SIG-M5 (cell line): ENCODE data around the gene NDUFA3.

ENCODE experiments used
- DNase-seq: peaks from one replicate; lab custom pipeline; 2025; lab: John Stamatoyannopoulos, UW

NDUFA3 gene

DNA sequence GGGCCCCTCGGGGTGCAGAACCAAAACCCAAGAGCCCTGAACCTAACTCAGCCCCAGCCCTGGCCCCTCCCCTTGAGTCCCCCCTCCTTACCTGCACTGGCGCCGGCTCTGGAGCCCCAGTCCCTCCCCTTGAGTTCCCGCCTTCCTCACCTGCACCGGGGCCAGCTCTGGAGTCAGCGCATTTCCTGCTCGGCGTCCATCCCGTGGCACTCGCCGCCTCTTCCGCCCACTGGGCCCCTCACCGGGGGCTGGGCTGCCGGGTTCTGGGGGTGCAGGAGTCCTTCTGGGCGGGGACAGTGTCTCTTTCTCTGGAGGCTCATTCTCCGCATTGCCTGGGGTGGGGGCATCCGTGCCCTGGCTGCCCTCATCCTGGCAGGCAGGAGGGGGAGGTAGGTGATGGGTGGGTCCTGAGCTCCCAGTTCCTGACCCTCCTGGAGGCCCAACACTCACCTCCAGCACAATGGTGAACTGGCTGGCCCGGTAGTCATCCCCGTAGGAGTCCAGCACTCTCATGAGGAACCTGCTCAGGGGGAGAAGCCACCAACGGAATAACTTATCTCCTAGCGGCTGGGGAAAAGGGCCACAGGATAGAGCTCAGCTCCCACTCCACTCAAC is 5.3 kb downstream of the NDUFA3 start:
- DNase-seq = no peak

DNA sequence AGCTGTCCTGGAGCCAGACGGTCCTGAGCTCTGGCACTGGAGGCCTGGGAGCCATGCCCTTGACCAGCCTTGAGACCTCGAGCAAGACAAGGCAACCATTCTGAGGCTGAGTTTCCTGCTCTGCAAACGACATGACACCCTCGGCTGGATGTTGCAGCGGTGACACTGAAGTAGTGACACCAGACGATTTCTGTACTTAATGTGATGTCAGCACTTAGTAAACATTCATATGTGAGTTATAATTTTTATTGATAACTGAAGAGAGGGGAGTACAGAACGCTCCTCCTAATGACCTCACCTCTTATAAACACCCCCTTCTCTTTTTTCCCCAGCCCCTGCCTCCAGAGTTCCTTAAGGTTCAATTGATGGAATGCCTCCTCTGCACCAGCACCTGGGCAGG is 5.8 kb downstream of the NDUFA3 start:
- no peak for DNase-seq

DNA sequence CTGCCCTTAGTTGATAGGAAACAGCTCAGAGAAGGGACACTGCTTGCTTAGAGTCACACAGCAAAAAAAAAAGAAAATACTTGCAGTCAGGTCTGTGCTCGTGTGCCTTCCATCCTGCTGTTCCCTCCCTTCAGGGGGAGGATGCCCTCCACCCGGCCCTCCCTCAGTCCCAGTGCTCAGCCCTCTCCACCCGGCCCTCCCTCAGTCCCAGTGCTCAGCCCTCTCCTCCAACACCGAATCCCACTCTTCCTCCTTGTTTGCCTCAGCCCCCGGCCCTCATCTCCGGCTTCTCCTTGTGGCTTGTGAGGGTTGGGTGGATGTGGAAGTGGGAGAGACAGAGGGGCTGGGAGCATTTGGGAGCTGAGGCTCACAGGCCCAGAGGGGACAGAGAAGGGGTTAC is 7.0 kb downstream of the NDUFA3 start:
- no peak for DNase-seq

DNA sequence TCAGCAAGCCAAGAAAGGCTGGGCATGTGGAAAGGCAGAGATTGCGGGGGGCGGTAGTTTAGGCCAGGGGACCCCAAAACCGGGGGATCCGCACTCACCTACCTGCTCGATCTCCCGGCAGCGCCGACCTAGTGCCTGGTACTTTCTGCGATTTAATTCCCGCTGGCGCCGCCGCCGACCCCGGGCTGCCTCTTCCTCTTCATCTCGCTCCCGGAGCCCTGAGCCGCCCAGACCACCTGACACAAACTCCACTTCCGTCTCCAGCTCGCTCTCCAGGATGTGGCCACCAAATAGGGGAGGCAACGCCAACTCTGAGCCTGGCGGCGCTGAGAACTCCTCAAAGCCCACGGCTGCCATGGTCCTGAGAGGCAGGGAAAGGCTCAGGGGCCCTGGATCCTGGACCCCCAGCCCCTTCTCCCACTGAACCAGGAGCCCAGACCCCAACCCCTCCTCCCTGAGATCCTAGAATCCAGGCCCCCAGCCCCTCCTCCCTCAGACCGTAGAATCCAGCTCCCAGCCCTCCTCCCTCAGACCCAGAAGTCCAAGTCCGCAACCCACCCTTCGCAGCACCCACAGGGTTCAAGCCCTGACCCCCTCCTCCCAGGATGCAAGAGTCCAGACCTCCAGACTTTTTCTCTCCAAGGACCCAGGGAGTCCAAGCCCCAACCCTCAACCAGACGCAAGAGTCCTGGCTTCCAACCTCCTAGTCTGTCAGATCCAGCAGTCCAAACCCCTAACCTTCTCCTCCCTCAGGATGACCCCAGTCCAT is 11.9 kb downstream of the NDUFA3 start:
- peak; percentile 10 for DNase-seq

DNA sequence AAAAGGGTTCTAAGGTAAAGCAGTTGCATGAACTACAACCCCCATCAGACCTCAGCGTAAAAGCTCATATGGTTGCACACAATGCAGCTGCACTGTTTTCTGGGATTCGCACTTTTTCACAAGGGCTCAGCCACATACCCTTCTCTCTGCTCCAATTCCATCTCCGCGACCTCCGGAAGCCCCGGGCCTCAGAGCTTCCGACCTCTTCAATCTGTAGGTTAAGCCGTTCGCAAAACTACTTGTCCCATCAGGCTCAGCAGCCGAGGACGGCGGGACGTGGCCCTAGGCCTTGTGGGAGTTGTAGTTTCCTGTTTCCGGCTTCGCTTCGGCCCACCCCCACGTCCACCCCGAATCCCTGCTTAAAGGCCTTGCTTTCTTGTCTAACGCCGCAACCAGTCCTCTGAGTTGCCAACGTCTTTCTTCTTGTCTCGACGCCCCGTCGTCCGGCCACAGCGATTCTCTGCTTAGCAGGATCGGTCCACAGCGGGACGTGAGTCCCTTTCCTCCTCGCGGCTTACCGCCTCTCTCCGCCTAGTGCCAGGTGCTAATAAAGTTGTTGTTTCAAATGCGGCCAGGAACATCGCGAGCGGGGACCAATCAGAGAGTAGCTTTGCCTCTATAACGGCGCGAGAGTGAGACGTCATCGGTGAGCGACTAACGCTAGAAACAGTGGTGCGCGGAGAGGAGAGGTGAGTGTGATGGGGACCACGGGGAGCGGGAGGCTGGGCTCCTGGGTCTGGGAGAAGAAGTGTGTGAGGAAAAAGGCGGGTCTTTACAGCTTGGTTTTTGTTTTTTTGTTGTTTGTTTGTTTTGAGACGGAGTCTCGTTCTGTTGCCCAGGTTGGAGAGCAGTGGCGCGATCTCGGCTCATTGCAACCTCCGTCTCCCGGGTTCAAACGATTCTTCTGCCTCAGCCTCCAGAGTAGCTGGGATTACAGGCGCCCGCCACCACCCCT is 12.7 kb downstream of the NDUFA3 start, which contains the start of the genes PRPF31 and TFPT:
Gene PRPF31 (plus strand): TSS at position 646 of the 955 bp plus-strand sequence. CDS start 2,525 bp downstream, outside the sequence.
Gene TFPT (minus strand): TSS at position 549 of the 955 bp plus-strand sequence. CDS start 388 bp downstream, at position 161.
- peak; percentile 72 for DNase-seq

DNA sequence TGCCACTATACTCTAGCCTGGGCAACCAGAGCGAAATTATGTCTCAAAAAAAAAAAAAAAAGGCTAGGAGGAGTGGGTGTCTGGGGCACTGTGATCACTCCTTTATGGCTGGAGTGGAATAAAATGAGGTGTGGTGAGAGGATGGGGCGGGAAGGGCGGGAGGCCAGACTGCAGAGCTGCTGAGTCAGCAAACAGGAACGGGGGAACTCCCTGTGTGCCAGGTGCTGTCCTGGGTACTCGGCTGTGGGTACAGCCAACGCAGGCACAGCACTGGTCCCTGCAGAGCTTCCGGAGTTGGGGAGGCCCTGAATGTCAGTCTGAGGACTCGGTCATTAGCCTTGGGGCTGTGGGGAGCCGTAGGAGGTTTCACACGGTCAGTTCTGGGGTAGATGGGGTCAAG is 18.6 kb downstream of the NDUFA3 start:
- DNase-seq = no peak

DNA sequence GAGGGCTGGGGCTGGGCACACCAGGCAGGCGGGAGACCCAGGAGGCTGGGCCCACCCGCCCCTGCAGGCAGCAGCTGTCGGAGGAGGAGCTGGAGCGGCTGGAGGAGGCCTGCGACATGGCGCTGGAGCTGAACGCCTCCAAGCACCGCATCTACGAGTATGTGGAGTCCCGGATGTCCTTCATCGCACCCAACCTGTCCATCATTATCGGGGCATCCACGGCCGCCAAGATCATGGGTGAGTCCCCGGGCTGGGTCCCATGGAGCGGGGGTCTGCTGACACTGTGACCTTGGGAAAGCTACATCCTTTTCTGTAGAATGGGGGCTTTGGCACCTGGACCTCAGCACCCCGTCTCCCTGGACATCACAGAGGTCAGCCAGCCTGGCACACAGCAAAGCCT is 21.0 kb downstream of the NDUFA3 start:
- DNase-seq = no peak

DNA sequence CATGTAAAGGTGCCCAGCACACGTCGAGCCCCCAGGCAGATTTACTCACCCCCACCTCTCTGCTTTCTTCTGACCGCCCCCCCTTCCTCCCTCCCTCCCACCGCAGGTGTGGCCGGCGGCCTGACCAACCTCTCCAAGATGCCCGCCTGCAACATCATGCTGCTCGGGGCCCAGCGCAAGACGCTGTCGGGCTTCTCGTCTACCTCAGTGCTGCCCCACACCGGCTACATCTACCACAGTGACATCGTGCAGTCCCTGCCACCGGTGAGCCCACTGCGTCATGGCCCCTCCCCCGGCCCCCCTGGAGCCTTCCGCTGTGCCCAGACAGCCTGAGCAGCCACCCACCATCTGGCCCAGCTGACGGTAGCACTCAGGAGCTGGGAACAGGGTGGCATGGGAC is 21.7 kb downstream of the NDUFA3 start:
- no peak for DNase-seq

DNA sequence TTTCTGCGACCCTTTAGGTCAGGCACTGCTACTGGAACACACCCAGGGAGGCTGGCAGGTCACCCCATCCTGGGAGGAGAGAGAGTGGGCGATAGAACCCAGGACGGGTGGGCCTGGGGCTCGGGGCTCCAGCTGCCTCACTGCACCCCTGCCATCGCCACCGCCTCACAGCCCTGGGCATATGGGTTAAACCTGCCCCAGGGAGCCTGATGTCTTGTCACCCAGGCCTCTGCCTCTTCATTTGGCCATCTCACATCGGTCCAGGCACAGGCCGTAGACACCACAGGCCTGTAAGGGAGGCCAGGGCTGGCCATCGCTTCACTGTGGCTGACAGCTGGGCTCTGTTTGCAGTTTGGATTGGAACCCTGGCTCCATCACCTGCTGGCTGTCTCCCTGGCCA is 23.1 kb downstream of the NDUFA3 start:
- DNase-seq = no peak

DNA sequence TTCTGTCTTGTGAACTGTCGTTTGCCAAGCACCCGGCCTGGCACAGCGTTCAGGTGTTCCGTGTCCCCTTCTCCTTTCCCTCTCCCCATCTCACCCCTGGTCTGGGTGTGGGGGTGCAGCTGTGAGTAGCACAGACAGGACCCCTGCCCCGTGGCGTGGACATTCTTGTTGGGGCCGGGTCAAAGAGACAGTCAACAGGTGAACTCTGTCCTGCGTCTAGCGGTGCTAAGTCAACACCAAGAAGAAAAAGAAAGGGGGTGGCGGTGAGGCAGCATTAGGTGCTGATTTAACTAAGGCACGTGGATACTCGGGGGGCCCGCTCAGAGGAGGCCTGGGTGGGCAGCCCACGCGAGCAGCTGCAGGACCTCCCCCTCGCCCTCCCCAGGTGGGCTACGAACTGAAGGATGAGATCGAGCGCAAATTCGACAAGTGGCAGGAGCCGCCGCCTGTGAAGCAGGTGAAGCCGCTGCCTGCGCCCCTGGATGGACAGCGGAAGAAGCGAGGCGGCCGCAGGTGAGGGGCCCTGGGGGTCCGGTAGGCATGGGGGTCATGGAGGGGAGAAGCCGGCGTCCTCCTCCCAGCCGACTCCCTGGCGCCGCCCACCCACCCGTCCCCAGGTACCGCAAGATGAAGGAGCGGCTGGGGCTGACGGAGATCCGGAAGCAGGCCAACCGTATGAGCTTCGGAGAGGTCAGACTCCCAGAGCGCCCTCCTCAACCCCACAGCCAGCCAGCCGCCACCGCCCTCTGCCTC is 25.2 kb downstream of the NDUFA3 start:
- no peak for DNase-seq

DNA sequence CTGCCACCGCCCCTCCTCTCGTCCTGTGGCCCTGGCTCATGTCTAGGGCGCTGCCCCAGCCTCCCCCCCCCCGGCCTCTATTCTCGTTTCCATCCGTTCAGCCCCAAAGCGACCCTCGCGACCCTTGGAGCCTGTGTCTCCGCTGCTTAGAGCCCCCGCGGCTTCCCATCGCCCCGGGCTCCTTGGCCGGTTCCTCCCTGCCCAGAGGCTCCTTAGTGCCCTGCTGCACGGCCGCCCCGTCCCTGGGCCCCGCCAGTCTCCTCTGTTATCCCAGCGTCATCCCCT is 25.7 kb downstream of the NDUFA3 start:
- no peak for DNase-seq

DNA sequence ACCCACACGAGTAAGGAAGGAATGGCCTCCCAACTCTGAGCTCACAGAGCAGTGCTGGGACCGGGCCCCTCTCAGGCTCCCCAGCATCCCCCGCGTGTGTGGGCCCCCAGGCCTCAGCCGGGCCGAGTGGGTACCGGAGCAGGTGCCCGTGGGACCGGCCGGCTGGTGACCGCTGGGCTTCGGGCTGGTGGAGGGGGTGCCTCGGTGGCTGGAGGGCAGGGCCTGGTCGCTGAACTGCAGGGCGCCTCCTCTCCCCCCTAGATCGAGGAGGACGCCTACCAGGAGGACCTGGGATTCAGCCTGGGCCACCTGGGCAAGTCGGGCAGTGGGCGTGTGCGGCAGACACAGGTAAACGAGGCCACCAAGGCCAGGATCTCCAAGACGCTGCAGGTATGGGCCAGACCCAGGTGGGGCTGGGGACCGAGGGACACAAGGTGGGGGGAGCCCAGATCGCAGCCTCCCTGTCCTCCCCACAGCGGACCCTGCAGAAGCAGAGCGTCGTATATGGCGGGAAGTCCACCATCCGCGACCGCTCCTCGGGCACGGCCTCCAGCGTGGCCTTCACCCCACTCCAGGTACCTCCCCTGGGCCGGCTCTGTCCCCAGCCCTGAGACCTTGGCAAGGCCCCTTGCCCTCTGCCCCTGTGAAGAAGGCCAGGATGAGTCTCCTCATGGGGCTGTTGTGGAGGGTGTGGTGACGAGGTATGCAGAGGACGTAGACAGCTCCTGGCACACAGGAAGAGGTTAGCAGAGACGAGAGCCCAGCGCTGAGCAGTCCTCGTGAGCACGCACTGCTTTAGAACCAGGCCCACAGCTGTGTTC is 26.4 kb downstream of the NDUFA3 start:
- no peak for DNase-seq

DNA sequence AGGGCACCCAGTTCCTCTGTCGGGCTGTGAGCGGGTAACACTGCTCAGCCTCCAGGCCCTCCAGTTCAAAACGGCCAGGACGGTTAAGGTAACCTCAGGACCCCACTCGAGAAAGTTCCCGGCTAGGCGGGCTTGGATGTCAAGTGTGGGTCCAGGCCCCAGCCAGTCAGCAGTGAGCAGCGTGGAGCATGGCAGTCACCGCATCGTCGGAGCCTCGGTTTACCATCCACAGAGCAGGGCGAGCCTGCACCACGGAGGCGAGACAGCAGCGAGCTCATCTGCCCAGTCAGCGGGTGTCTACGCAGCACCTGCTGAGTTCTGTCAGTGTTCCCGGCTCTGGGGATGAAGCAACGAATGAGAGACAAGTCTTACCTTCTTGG is 27.0 kb downstream of the NDUFA3 start:
- DNase-seq = no peak

DNA sequence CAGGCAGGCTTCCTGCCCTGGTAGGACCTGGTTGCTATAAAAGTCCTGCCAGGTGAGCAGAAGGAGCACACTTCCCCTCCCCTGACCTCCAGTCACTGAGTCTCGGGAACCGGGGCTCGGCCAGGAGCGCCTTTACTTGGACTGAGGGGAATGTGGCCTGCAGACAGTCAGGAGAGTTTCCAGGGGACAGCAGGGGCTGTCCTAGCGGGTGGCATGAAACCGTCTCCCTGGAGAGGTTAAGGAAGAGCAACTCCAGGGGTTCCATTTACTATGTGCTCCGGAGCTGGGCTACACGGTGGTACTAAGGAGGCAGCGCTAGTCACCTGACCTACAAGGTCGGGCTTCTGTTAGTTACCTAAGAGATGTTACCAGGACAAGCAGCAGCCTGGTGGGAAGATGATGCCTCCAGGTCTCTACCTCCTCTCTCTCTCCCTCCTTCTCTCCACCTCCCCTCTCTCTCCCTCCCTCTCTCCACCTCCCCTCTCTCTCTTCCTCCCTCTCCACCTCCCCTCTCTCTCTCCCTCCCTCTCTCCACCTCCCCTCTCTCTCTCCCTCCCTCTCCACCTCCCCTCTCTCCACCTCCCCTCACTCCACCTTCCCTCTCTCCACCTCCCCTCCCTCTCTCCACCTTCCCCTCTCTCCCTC is 30.8 kb downstream of the NDUFA3 start:
- no peak for DNase-seq

DNA sequence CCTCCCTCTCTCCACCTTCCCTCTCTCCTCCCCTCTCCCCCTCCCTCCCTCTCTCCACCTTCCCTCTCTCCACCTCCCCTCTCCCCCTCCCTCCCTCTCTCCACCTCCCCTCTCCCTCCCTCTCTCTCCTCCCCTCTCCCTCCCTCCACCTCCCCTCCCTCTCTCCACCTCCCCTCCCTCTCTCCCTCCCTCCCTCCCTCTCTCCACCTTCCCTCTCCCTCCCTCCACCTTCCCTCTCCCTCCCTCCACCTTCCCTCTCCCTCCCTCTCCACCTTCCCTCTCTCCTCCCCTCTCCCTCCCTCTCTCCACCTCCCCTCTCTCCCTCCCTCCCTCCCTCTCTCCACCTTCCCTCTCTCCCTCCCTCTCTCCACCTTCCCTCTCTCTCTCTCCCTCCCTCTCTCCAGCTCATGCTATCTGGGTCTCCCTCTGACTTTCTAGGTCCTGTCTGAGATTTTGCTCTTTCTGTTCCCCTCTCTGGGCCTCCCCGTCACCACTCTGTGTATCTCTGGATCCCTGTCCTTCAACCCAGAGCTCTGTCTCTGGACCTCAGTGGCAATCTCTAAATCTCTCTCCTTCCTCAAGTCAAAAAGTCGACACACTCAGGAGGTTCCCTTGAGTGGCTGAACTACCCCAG is 31.4 kb downstream of the NDUFA3 start:
- no peak for DNase-seq

DNA sequence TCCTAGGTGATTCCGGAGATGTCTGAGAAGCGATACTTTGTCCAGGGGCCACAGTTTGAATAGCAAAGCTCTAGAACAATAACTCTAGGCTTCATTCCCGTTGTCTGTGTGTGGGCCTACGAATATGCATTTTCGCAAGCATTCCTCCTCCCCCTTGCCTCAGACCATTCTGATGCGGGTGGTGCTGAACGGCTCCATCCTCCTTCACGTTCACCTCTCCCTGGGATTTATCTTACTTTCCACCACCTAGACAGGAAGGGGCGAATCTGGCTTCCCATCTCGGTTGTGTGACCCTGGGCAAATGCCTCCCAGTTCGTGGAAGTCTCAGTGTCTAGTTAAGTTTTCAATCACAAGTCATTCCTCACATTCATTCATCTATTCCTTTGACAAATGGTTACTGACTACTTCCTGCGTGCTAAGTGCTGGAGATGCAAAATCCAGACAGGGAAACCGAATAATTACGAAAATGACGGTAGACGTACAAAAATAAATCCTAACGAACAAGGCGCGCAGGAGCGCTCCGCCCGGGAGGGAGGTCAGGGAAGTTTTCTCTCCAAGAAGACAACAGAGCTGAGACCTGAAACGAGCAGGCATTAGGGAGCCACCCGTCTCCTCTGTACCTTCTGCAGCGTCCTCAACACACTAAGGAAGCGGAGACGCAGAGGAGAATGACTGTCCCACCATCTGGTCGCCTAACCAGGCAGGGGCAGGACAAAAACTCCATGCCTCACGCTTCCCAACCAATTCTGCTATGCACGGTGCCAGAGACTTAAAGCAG is 33.6 kb downstream of the NDUFA3 start:
- no peak for DNase-seq

DNA sequence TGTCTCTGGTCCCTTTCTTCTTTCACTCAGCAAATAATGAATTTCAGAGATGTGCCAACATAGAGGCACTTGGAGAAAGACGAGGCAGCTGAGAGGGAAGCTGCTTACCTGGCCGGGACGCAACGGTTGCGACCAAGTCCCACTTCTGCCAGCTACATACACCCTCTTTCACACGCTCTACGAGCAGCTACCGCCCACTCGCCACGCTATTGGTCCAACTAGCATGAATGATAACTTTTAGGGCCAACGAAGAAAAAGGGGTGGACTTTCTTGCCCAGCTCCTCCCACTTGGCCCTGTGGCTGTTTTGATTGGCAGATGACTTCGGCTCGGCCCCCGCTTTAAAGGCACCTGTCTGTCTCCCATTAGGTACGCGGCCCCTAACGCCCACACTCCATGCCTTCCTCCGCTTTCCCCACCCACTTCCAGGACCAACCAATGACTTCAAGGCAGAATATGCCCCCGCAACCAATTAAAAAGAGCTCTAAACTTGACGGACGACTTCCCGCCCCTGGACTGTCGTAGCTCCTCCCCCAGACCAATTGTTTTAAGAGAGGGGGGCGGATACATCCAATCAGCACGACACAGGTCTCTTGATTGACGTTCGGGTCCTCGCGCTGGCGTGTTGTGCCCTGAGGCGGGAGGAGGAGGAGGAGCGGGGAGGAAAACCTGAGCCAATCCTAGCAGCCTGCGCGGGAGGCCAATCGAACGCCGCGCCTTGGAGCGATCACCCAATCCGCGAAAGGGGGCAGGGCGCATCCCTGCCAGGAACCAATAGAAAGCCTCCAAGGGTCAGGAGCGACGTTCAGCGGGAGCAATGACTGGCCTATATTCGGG is 34.4 kb downstream of the NDUFA3 start:
- DNase-seq = peak; percentile 100

DNA sequence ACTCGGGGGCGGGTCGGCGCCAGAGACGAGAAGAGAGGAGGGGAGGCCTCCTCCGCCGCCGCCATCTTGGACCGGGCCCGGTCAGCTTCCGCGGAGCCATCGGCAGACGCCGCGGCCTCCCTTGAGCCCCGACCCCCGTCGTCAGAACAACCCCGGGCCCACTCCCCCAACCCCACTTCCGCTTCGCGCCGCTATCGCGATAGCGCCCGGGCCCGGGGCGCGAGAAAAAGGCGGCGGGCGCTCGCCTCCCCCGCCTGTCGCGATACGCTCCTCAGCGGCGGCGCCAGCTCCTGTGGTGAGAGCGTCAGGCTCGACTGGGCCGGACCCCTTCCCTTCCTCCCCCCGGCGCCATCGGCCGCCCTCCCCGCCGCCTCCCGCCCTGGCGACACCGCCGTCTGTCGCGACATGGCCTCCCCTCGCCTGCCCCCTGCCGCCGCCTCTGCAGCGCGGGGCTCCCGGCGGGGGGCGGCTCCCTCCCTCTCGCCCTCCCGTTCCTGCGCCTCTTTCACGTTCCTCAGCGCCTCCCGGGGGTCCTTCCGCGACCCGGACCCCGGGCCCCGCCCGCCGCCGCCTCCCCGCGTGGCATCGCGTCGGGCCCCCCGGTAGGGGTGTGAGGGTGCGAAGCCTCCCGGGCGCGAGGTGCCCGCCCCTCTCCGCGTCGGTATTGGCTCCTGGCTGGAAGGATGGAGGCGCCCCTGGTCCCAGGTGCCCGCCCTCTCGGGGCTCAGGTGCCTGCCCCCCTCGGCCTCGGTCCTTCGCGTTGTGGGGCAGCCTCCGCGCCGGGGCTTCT is 35.2 kb downstream of the NDUFA3 start, which contains the start of gene CNOT3:
Gene CNOT3 (plus strand): TSS at position 64 of the 790 bp plus-strand sequence. CDS start 5,217 bp downstream, outside the sequence.
- DNase-seq = no peak
